NCI-H345 treated with DMSO at 0.1 percent for 48 hours (cell line): ENCODE data around the gene ELOVL5.

Source experiments
- DNase-seq: peaks from one replicate; lab custom pipeline; 2025; ENCODE audit not compliant: unreplicated experiment; lab: John Stamatoyannopoulos, UW

Gene ELOVL5

GRCh38 chr6:53280207-53280606 is 68.5 kb downstream of the ELOVL5 start:
- DNase-seq = no peak

GRCh38 chr6:53279293-53279692 is 69.5 kb downstream of the ELOVL5 start:
- no peak for DNase-seq

- DNase-seq = no peak
Observed at GRCh38 chr6:53273370-53273769, 75.4 kb downstream of the ELOVL5 start.

GRCh38 chr6:53269827-53270226 is 78.9 kb downstream of the ELOVL5 start:
- DNase-seq = no peak

GRCh38 chr6:53268858-53269608 is 79.7 kb downstream of the ELOVL5 start:
- DNase-seq = no peak

- DNase-seq = no peak
Observed at GRCh38 chr6:53266553-53267090, 82.1 kb downstream of the ELOVL5 start.

- no peak for DNase-seq
Observed at GRCh38 chr6:53264915-53265607, 83.7 kb downstream of the ELOVL5 start.

GRCh38 chr6:53264337-53264736 is 84.4 kb downstream of the ELOVL5 start:
- DNase-seq = no peak

GRCh38 chr6:53263917-53264316 is 84.8 kb downstream of the ELOVL5 start:
- no peak for DNase-seq

GRCh38 chr6:53259860-53260580 is 88.7 kb downstream of the ELOVL5 start:
- DNase-seq = no peak

GRCh38 chr6:53258774-53259155 is 90.0 kb downstream of the ELOVL5 start:
- DNase-seq = no peak

GRCh38 chr6:53258076-53258773 is 90.5 kb downstream of the ELOVL5 start:
- no peak for DNase-seq

GRCh38 chr6:53257533-53257932 is 91.2 kb downstream of the ELOVL5 start:
- no peak for DNase-seq

- DNase-seq = no peak
Observed at GRCh38 chr6:53257001-53257400, 91.7 kb downstream of the ELOVL5 start.

GRCh38 chr6:53252177-53252692 is 96.5 kb downstream of the ELOVL5 start:
- no peak for DNase-seq

- no peak for DNase-seq
Observed at GRCh38 chr6:53251033-53251672, 97.6 kb downstream of the ELOVL5 start.

GRCh38 chr6:53250176-53251032 is 98.3 kb downstream of the ELOVL5 start:
- no peak for DNase-seq

- no peak for DNase-seq
Observed at GRCh38 chr6:53246924-53247323, 101.8 kb downstream of the ELOVL5 start.

- DNase-seq = no peak
Observed at GRCh38 chr6:53244958-53245357, 103.8 kb downstream of the ELOVL5 start.
